ENCODE measurements around the gene GRID1.

GRID1 gene

DNA sequence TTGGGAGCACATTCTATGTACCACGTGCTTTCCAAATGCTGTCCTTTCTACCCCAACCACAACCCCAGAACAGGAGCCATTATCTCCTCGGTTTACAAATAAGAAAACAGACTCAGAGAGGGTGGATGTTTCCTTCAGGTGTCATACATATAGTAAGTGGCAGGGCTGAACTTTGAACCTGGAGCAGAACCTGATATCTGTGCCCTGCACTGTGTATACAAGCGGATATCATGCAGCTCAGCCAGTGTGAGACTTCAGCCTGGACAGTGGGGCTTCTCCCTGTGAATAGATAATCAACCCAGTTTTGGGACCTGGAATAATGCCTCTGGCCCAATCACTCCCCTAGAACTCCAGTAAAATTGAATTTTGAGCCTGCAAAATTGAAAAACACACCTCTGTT is 341.1 kb downstream of the GRID1 start:
- Histone ChIP-seq H3K4me3 (ENCODE audit: severe bottlenecking) (no peak overlapping the region), H3K9me3 (ENCODE audit: severe bottlenecking) (no peaks in the 10 kb centered on the region), H3K4me1 (ENCODE audit: insufficient read depth, poor library complexity, severe bottlenecking) (no peaks in the 10 kb centered on the region), H3K27ac (ENCODE audit: poor library complexity, severe bottlenecking) (no peak overlapping the region), H3K36me3 (ENCODE audit: low read depth) (no peaks in the 10 kb centered on the region), H3K27me3 (ENCODE audit: insufficient read depth, poor library complexity, severe bottlenecking) (no peaks in the 10 kb centered on the region)
- ATAC-seq (ENCODE audit: low read depth) (no peak), DNase-seq (ENCODE audit: low spot score) (no peak)
- TF ChIP-seq CTCF (IDR thresholded peaks at IDR 0.05; ENCODE audit: poor library complexity, severe bottlenecking) = no peak

DNA sequence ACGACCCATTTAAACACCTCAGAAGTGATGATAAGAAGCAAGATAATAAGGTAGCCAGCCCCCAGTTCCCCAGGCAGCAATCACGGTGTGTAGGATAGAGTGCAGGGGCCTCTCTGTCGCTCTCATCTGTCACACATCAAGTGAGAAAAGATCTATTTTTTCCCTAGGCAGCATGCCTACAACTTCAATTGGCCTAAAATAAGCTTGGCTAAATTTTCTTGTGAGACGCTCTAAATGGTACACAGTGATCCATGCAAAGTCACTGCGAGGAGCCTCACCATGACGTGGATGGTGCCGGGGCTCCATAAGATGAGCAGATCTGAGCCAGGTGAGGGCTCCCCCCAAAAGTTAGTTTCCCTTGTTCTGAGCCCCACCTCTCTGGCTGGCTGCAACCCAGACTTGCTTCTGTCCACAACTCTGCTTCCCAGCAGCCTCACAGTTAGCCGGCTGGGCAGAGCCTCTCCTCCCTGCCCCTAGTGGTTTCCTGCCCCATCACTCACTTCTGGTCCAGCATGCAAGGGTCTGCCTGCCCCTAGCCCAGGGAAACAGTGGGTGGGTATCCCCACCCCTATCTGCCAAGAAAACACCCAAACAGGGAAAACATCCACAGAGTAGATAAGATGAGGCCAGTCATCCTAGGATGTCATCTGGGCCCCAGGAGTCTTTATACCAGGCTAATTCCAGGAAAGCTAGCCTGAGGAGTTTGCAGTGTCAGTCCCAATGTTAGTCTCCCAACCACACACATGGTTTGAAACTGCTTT is 342.1 kb downstream of the GRID1 start:
- Histone ChIP-seq H3K9me3 (ENCODE audit: severe bottlenecking) (no peaks in the 10 kb centered on the region), H3K36me3 (ENCODE audit: low read depth) (no peaks in the 10 kb centered on the region), H3K4me3 (ENCODE audit: severe bottlenecking) (no peak overlapping the region), H3K27me3 (ENCODE audit: insufficient read depth, poor library complexity, severe bottlenecking) (no peaks in the 10 kb centered on the region), H3K27ac (ENCODE audit: poor library complexity, severe bottlenecking) (no peak overlapping the region), H3K4me1 (ENCODE audit: insufficient read depth, poor library complexity, severe bottlenecking) (no peaks in the 10 kb centered on the region)
- ATAC-seq (ENCODE audit: low read depth) (no peak), DNase-seq (ENCODE audit: low spot score) (no peak)
- TF ChIP-seq CTCF (IDR thresholded peaks at IDR 0.05; ENCODE audit: poor library complexity, severe bottlenecking) = no peak

DNA sequence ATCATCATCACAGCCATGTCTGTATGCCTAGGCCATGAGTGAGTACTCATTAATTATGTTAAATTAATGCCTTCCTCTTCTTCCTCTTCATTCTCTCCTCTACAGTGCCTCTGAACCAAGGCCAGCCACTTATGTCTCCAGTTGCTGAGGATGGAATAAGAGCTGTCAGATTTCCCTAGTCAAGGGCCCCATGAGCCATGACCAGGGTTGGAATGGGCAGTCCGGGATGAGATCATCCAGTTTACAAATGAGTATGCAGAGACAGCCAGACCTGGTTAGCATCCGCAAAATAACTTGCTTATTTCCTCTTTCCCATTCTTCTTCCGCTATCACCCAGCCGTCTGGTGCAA is 342.7 kb downstream of the GRID1 start:
- Histone ChIP-seq H3K27ac (ENCODE audit: poor library complexity, severe bottlenecking) (no peak overlapping the region), H3K4me1 (ENCODE audit: insufficient read depth, poor library complexity, severe bottlenecking) (no peaks in the 10 kb centered on the region), H3K27me3 (ENCODE audit: insufficient read depth, poor library complexity, severe bottlenecking) (no peaks in the 10 kb centered on the region), H3K9me3 (ENCODE audit: severe bottlenecking) (no peaks in the 10 kb centered on the region), H3K4me3 (ENCODE audit: severe bottlenecking) (no peak overlapping the region), H3K36me3 (ENCODE audit: low read depth) (no peaks in the 10 kb centered on the region)
- no peak for TF ChIP-seq CTCF (IDR thresholded peaks at IDR 0.05; ENCODE audit: poor library complexity, severe bottlenecking)
- no peak for DNase-seq (ENCODE audit: low spot score)
- ATAC-seq (ENCODE audit: low read depth) = no peak

DNA sequence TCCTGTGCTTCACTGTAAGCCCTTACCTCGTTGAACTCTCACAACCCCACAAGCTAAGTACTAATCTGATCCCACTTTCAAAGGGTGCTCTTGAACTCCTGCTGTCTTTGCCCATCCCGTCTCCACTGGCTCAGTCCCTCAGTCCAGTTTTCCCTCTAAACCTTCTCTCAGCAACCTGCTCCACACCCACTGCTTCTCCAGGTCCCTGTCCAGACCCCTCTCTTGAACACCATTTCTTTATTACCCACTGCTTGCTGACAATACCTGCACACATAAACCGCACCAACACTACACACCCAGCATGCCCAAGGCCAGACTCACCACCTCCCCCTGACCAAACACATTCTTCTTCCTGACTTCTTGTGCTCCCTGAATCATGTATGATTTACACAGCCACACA is 343.3 kb downstream of the GRID1 start:
- DNase-seq (ENCODE audit: low spot score) (no peak), ATAC-seq (ENCODE audit: low read depth) (no peak)
- Histone ChIP-seq H3K27ac (ENCODE audit: poor library complexity, severe bottlenecking) (no peak overlapping the region), H3K27me3 (ENCODE audit: insufficient read depth, poor library complexity, severe bottlenecking) (no peaks in the 10 kb centered on the region), H3K36me3 (ENCODE audit: low read depth) (no peaks in the 10 kb centered on the region), H3K4me3 (ENCODE audit: severe bottlenecking) (no peak overlapping the region), H3K9me3 (ENCODE audit: severe bottlenecking) (no peaks in the 10 kb centered on the region), H3K4me1 (ENCODE audit: insufficient read depth, poor library complexity, severe bottlenecking) (no peaks in the 10 kb centered on the region)
- no peak for TF ChIP-seq CTCF (IDR thresholded peaks at IDR 0.05; ENCODE audit: poor library complexity, severe bottlenecking)

DNA sequence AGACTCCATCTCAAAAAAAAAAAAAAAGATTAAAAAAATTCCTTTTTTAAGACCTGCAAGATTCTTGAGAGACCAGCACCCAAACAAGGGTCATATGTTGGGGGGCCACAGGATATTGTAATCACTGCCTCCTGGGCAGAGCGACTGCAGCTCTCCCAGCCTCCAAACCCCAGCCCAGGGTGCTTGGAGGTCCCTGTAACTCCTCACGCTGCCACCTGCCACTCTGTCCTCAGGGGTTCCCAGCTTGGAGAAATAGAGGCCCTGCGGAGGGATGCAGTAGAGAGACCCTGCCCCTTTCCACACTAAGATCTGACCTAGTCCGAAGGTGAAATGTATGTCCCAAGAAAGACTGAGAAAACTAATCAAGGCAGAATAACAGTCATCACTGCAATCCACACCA is 343.7 kb downstream of the GRID1 start:
- Histone ChIP-seq H3K4me3 (ENCODE audit: severe bottlenecking) (no peak overlapping the region), H3K4me1 (ENCODE audit: insufficient read depth, poor library complexity, severe bottlenecking) (no peaks in the 10 kb centered on the region), H3K27ac (ENCODE audit: poor library complexity, severe bottlenecking) (no peak overlapping the region), H3K36me3 (ENCODE audit: low read depth) (no peaks in the 10 kb centered on the region), H3K9me3 (ENCODE audit: severe bottlenecking) (no peaks in the 10 kb centered on the region), H3K27me3 (ENCODE audit: insufficient read depth, poor library complexity, severe bottlenecking) (no peaks in the 10 kb centered on the region)
- ATAC-seq (ENCODE audit: low read depth) (no peak), DNase-seq (ENCODE audit: low spot score) (no peak)
- TF ChIP-seq CTCF (IDR thresholded peaks at IDR 0.05; ENCODE audit: poor library complexity, severe bottlenecking) = no peak
